Gastroesophageal sphincter (tissue), 3 donors: Measurements from ENCODE around the gene CMTM8.

Experiments used
- EP300 ChIP-seq: sonication (generic); formaldehyde crosslinking; IDR thresholded peaks from one replicate; pipeline ENCODE4 v1.6.1; 2017; ENCODE audit warnings: antibody characterized with exemption, mild to moderate bottlenecking
- POLR2A ChIP-seq, 2 donors: fragments of 450-650 bp; IDR thresholded peaks; one replicate each; pipeline ENCODE4 v1.6.1; 2017; ENCODE audit warnings: antibody characterized with exemption in 2 of 2, mild to moderate bottlenecking in 2 of 2, moderate library complexity in 1 of 2
- TF ChIP-seq, protein P1 (sequence below), 4 experiments: fragments of 200-600 bp in 2 of 4; fragments of 450-650 bp in 2 of 4; sonication (generic) in 1 of 4; IDR thresholded peaks; one replicate each; pipeline ENCODE4 v1.5.1; 2017 to 2019; ENCODE audit warnings: antibody characterized with exemption in 4 of 4, mild to moderate bottlenecking in 2 of 4, moderate library complexity in 2 of 4

GRCh38 chr3:32340039-32340438 lies 101.6 kb downstream of the CMTM8 start:
- TF ChIP-seq EP300 (no peak), POLR2A (IDR thresholded peaks at IDR 0.05) (no peak)
- TF ChIP-seq, protein P1, sequence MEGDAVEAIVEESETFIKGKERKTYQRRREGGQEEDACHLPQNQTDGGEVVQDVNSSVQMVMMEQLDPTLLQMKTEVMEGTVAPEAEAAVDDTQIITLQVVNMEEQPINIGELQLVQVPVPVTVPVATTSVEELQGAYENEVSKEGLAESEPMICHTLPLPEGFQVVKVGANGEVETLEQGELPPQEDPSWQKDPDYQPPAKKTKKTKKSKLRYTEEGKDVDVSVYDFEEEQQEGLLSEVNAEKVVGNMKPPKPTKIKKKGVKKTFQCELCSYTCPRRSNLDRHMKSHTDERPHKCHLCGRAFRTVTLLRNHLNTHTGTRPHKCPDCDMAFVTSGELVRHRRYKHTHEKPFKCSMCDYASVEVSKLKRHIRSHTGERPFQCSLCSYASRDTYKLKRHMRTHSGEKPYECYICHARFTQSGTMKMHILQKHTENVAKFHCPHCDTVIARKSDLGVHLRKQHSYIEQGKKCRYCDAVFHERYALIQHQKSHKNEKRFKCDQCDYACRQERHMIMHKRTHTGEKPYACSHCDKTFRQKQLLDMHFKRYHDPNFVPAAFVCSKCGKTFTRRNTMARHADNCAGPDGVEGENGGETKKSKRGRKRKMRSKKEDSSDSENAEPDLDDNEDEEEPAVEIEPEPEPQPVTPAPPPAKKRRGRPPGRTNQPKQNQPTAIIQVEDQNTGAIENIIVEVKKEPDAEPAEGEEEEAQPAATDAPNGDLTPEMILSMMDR (IDR thresholded peaks at IDR 0.05): peak in 3 of 4 experiments; percentile 38 to 40 (median 39)
